NB4 (cell line): ENCODE data around the gene SLC1A1.
A peak's percentile ranks its signal among the peaks of the same experiment; 100 is the strongest.
"Not testable (repeated sequence)": the region's sequence is repeated elsewhere in the genome, so short reads cannot be mapped to it uniquely, and the experiment has no call there.

Experiments
- DNase-seq: peaks from one replicate; pipeline ENCODE4 v3.0.0; 2010; ENCODE audit warnings: low read depth
- H3K4me3 ChIP-seq: one replicate; pipeline ENCODE4 v1.5.1; 2011; ENCODE audit warnings: mild to moderate bottlenecking, low read depth, low read length, moderate library complexity
- MAX ChIP-seq: IDR thresholded peaks from 2 replicates; pipeline ENCODE4 v1.6.1; 2011; ENCODE audit warnings: low read depth, low read length
- MYC ChIP-seq: IDR thresholded peaks from 2 replicates; pipeline ENCODE4 v1.6.1; 2011; ENCODE audit warnings: low read depth, low read length
- POLR2A ChIP-seq: IDR thresholded peaks from 2 replicates; pipeline ENCODE4 v1.6.1; 2011; ENCODE audit warnings: mild to moderate bottlenecking; ENCODE audit not compliant: insufficient read length; ENCODE audit errors: extremely low read depth
- TF ChIP-seq, protein P1 (sequence below): IDR thresholded peaks from one replicate; pipeline ENCODE4 v1.5.1; 2012; ENCODE audit warnings: low read depth, low read length

SLC1A1 gene

DNA sequence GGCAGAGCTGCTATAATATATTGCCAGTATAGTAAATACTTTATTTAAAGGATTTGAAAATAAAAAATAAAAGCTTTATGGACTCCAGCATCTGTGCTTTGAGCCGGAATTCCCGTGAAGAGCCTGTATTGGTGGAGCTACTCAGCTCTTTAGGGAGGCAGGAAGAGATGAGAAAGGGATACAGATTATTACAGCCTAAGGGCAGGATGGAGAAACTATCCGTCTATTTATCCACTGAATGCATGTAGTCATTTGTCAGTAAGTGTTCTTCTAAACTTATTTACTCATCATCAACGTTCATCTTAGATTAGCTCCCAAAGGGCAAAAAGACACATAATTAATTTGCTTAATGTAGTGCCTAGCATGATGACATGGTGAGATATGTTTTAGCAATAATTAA, 48.4 kb downstream of the SLC1A1 start:
- no peak overlapping the region for H3K4me3 ChIP-seq
- DNase-seq = no peak
- TF ChIP-seq, protein P1, sequence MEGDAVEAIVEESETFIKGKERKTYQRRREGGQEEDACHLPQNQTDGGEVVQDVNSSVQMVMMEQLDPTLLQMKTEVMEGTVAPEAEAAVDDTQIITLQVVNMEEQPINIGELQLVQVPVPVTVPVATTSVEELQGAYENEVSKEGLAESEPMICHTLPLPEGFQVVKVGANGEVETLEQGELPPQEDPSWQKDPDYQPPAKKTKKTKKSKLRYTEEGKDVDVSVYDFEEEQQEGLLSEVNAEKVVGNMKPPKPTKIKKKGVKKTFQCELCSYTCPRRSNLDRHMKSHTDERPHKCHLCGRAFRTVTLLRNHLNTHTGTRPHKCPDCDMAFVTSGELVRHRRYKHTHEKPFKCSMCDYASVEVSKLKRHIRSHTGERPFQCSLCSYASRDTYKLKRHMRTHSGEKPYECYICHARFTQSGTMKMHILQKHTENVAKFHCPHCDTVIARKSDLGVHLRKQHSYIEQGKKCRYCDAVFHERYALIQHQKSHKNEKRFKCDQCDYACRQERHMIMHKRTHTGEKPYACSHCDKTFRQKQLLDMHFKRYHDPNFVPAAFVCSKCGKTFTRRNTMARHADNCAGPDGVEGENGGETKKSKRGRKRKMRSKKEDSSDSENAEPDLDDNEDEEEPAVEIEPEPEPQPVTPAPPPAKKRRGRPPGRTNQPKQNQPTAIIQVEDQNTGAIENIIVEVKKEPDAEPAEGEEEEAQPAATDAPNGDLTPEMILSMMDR = no peak
- no peak for TF ChIP-seq MYC
- no peak for TF ChIP-seq POLR2A
- no peak for TF ChIP-seq MAX

DNA sequence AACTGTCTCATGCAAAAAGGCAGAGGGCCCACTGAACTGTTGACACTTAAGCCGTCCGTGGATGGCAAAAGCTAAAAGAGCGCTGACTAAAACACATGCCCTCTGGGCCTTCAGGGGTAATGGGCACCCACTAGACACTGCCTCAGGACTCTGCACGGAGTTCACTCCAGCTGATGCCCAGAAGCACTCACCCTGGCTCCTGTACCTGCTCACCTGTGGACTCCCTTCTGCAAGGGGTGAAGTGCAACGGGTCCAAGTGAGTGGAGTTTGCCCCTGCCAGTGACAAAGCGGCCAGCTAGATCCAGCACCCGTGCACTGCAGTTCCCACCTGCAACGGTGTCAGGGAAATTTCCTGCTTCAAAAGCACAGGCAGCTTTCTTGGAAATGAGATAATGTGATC, 50.2 kb downstream of the SLC1A1 start:
- DNase-seq = no peak
- TF ChIP-seq MAX = no peak
- TF ChIP-seq POLR2A = no peak
- TF ChIP-seq MYC = no peak
- TF ChIP-seq, protein P1 = no peak

DNA sequence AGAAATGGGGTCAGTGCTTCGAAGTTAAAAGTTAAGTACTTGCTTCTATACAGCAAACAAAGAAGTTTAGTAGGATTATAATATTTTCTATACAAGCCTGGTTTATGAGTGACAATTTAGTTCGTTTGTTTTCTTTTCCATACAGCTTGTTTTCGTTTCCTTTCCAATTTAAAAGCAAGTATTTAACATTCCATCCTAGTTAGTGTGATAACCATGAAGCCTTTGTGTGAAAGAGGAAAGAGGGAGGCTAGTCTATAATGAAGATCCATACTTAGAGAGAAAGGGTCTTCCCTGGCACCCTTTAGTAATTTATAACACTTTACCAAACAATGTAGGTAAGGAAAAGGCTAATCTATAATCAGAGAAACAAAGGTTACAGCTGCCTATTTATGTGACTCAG, 51.0 kb downstream of the SLC1A1 start:
- TF ChIP-seq MYC = no peak
- no peak for TF ChIP-seq POLR2A
- DNase-seq = no peak
- no peak overlapping the region for H3K4me3 ChIP-seq

More for the DNA sequence above, 50.2 kb downstream of the SLC1A1 start:
- no peak overlapping the region for H3K4me3 ChIP-seq

DNA sequence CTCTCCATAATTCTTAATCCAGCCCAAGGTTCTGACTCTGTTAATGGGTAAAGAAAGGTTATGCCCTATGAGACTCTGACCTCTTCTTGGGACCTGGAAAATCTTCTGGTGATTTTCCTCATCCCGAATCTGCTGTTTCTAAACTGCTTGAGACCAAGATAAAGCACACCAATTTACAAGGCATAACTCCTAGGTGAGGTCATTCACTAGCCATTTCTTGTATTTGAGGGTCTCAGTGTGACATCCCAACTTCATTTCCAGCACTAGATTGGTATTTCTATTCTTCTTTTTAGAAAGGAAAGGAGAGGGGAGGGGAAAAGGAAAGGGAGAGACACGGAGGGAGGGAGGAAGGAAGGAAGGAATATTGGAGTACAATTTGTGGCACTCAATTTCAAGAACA, 51.6 kb downstream of the SLC1A1 start:
- no peak for DNase-seq
- TF ChIP-seq, protein P1 = no peak
- TF ChIP-seq POLR2A = no peak
- TF ChIP-seq MAX = no peak
- no peak for TF ChIP-seq MYC

DNA sequence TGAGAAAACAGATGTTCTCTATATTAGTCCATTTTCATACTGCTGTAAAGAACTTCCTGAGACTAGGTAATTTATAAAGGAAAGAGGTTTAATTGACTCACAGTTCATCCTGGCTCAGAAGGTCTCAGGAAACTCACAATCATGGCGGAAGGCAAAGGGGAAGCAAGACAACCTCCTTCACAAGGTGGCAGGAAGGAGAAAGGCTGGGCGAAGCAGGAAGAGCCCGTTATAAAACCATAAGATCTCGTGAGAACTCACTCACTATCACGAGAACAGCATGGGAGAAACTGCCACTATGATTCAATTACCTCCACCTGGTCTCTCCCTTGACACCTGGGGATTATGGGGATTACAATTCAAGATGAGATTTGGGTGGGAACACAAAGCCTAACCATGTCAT, 54.4 kb downstream of the SLC1A1 start:
- DNase-seq, H3K4me3 ChIP-seq: not testable (repeated sequence)

More for the DNA sequence above, 51.6 kb downstream of the SLC1A1 start:
- H3K4me3 ChIP-seq = no peak overlapping the region

DNA sequence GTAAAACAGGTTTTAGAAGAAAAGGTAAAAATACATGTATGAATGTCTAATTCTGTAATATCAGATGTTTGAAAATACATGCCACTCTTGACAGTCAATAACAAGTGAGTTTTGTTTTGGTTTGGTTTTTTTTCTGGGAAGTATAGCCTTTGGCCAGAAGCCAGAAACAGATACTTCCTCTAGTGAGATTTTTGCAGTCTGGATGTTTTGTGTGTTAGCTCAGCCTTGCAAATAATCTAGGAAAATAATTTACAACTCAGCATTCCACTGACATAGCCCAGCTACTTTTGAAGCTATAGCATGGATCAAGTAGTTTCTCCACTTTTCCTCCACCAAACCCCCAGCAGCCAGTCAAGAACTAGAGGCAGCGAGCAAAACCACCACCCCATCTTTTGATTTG, 56.7 kb downstream of the SLC1A1 start:
- no peak for DNase-seq
- H3K4me3 ChIP-seq = no peak overlapping the region
- TF ChIP-seq, protein P1 = no peak
- TF ChIP-seq POLR2A = no peak
- no peak for TF ChIP-seq MYC
- no peak for TF ChIP-seq MAX

DNA sequence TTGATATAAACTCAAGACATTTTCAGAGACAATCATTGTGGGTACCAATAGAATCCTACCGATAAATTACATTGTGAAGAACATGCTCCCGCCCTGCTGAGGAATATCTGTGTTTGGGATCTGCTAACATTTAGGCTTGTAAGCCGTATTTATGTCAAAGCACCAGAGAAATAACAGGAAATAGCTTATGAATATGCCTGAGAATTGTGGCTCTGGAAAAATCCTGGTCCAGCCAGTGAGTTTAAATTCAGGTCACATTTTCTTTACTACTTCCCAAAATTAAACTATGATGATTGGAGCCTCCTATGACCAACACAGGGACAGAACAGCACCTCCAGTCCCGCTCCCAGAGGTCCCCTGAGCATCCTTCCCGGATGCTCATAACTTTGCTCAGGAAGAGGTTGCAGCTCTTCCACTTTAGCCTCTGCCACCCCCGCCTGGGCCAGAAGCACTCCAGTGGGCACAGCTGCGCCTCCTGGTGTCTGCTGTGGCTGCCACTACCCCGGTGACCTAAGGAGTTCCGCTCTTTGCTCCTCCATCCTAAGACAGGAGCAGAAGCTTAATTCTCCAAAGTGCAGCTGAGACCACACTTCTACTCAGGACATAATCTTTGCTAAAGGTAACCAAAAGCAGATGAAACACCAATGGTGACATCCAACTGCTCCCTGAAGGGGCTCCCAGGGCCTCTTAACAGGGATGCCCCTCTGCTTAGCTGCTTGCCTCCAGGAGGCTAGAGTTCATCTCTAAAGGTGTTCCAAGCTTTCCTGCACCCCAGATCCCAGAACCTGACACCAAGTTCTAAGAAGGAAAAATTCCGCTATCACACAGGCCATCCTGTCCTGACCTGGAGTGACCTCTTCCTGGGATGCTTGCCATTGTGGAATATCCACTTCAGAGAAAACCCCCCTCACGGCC, 58.8 kb downstream of the SLC1A1 start:
- TF ChIP-seq, protein P1 = peak; percentile 60
- TF ChIP-seq MAX = no peak
- H3K4me3 ChIP-seq = no peak overlapping the region
- DNase-seq = peak; percentile 41
